Mesenchymal stem cell (in vitro differentiated cells and primary cell): ENCODE results near the gene PDE6B.

Source experiments
- DNase-seq: peaks from one replicate; pipeline ENCODE4 v3.0.0-alpha.2; 2013
- H2AFZ ChIP-seq: one replicate; pipeline ENCODE4 v1.6.1; 2013; ENCODE audit warnings: low read depth, mild to moderate bottlenecking, control low read depth, inconsistent platforms, low read length, moderate library complexity
- H2AK5ac ChIP-seq: 2 replicates; pipeline ENCODE4 v1.6.1; 2013; ENCODE audit warnings: low read length, moderate library complexity, mild to moderate bottlenecking, inconsistent platforms; ENCODE audit not compliant: severe bottlenecking
- H2BK120ac ChIP-seq: one replicate; pipeline ENCODE4 v1.6.1; 2013; ENCODE audit warnings: low read depth, mild to moderate bottlenecking, inconsistent platforms, low read length, moderate library complexity
- H2BK12ac ChIP-seq, 2 experiments: one replicate each; pipeline ENCODE4 v1.6.1; 2013; ENCODE audit warnings: inconsistent platforms in 2 of 2, low read length in 2 of 2, mild to moderate bottlenecking in 2 of 2, moderate library complexity in 2 of 2, control low read depth in 1 of 2
- H2BK15ac ChIP-seq: one replicate; pipeline ENCODE4 v1.6.1; 2013; ENCODE audit warnings: mild to moderate bottlenecking, low read depth, inconsistent platforms; ENCODE audit not compliant: poor library complexity, severe bottlenecking
- H2BK5ac ChIP-seq: 2 replicates; pipeline ENCODE4 v1.6.1; 2013; ENCODE audit warnings: low read depth, mild to moderate bottlenecking, low read length, control low read depth, inconsistent platforms; ENCODE audit not compliant: poor library complexity, severe bottlenecking
- H3K14ac ChIP-seq, 2 experiments: one replicate each; pipeline ENCODE4 v1.6.1; 2013; ENCODE audit warnings: inconsistent platforms in 2 of 2, low read length in 2 of 2, control low read depth in 1 of 2, mild to moderate bottlenecking in 1 of 2, moderate library complexity in 1 of 2
- H3K18ac ChIP-seq, 2 experiments: one replicate each; pipeline ENCODE4 v1.6.1; 2013; ENCODE audit warnings: inconsistent platforms in 2 of 2, low read length in 2 of 2, control low read depth in 1 of 2, low read depth in 1 of 2, mild to moderate bottlenecking in 1 of 2
- H3K23ac ChIP-seq, 2 experiments: one replicate each; pipeline ENCODE4 v1.6.1; 2013; ENCODE audit warnings: inconsistent platforms in 2 of 2, low read length in 2 of 2, mild to moderate bottlenecking in 2 of 2, moderate library complexity in 2 of 2, control low read depth in 1 of 2
- H3K27ac ChIP-seq: 2 replicates; pipeline ENCODE4 v1.5.1; 2013; ENCODE audit warnings: mild to moderate bottlenecking, moderate library complexity, low read length, control low read depth, inconsistent platforms; ENCODE audit not compliant: poor library complexity, severe bottlenecking
- H3K27me3 ChIP-seq, 2 experiments: 2 replicates each; pipeline versions ENCODE4 v1.6.1 to v1.7.0; 2013; ENCODE audit warnings: low read length in 2 of 2, mild to moderate bottlenecking in 2 of 2, moderate library complexity in 2 of 2, control low read depth in 1 of 2, inconsistent platforms in 1 of 2; ENCODE audit not compliant: control insufficient read depth in 1 of 2, insufficient read depth in 1 of 2
- H3K36me3 ChIP-seq, 2 experiments: 2 replicates each; pipeline versions ENCODE4 v1.6.1 to v1.7.0; 2013; ENCODE audit warnings: low read length in 2 of 2, control low read depth in 1 of 2, inconsistent platforms in 1 of 2, low read depth in 1 of 2, mild to moderate bottlenecking in 1 of 2; ENCODE audit not compliant: insufficient read depth in 2 of 2, control insufficient read depth in 1 of 2
- H3K4ac ChIP-seq, 2 experiments: one replicate each; pipeline ENCODE4 v1.6.1; 2013; ENCODE audit warnings: inconsistent platforms in 2 of 2, low read length in 2 of 2, mild to moderate bottlenecking in 2 of 2, moderate library complexity in 2 of 2, control low read depth in 1 of 2, low read depth in 1 of 2
- H3K4me1 ChIP-seq: 2 replicates; pipeline ENCODE4 v1.6.1; 2013; ENCODE audit warnings: low read depth, low read length, control low read depth; ENCODE audit not compliant: control insufficient read depth, insufficient read depth
- H3K4me2 ChIP-seq: 2 replicates; pipeline ENCODE4 v1.6.1; 2013; ENCODE audit warnings: low read length, mild to moderate bottlenecking, inconsistent platforms; ENCODE audit not compliant: poor library complexity, severe bottlenecking
- H3K4me3 ChIP-seq, 2 experiments: 2 replicates each; pipeline versions ENCODE4 v1.5.1 to v1.7.0; 2013; ENCODE audit warnings: low read length in 2 of 2, mild to moderate bottlenecking in 2 of 2, control low read depth in 1 of 2, low read depth in 1 of 2; ENCODE audit not compliant: insufficient read depth in 1 of 2
- H3K79me1 ChIP-seq: replicated peaks from 2 replicates; pipeline ENCODE4 v1.6.1; 2013; ENCODE audit warnings: mild to moderate bottlenecking, control low read depth, low read length, inconsistent platforms; ENCODE audit not compliant: poor library complexity, severe bottlenecking
- H3K9ac ChIP-seq: 2 replicates; pipeline ENCODE4 v1.7.0; 2013; ENCODE audit warnings: mild to moderate bottlenecking, low read length, moderate library complexity
- H3K9me3 ChIP-seq: 2 replicates; pipeline ENCODE4 v1.7.0; 2013; ENCODE audit warnings: mild to moderate bottlenecking, low read length; ENCODE audit not compliant: control insufficient read depth
- H4K8ac ChIP-seq: one replicate; pipeline ENCODE4 v1.6.1; 2013; ENCODE audit warnings: inconsistent platforms, mild to moderate bottlenecking, low read length, moderate library complexity
- H4K91ac ChIP-seq: one replicate; pipeline ENCODE4 v1.6.1; 2013; ENCODE audit warnings: mild to moderate bottlenecking, low read length, inconsistent platforms
- WGBS: methylation state at CpG from one replicate; pipeline ENCODE4 v1.1.7; 2013; ENCODE audit warnings: mixed read lengths; 5-methylcytosine and 5-hydroxymethylcytosine counted together

Gene PDE6B

DNA sequence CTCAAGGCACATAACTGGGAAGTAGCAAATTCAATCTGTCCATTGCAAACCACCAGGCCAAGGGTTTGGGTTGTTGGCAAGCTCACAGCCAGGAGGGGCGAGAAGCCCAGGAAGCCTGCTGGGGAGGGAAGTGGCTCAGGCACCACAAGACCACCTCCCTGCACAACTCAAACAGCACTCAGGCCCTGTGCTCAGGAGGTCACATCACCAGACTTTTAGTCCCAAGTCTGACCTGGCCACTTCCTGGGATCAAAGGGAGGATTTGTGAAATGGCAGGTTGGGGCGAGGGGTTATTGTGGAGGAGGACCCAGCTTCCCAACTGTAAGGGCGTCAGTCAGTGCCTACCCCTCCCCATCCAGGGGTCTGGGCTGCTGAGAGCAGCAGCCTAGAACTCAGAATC lies 46.4 kb downstream of the PDE6B start:
- Histone ChIP-seq H2BK12ac (no peak overlapping the region), H2BK5ac (no peak overlapping the region), H3K36me3 (peaks cover 23 to 39% of the 10 kb centered on the region in 2 experiments), H3K4ac (no peak overlapping the region), H3K4me1 (peaks cover 19% of the 10 kb centered on the region), H4K8ac (peak overlapping the region; percentile 29), H4K91ac (no peak overlapping the region), H3K4me2 (no peak overlapping the region), H3K18ac (no peak overlapping the region), H2AK5ac (no peak overlapping the region), H3K27ac (no peak overlapping the region), H3K23ac (no peak overlapping the region), H3K14ac (no peak overlapping the region), H3K4me3 (no peak overlapping the region), H3K27me3 (peaks cover 0 to 9% of the 10 kb centered on the region in 2 experiments), H3K9me3 (no peaks in the 10 kb centered on the region), H3K9ac (no peak overlapping the region), H2BK120ac (no peak overlapping the region), H2BK15ac (no peak overlapping the region), H2AFZ (no peak overlapping the region), H3K79me1 (peaks cover 27% of the 10 kb centered on the region)
- 95% methylated on average over 2 of the region's 3 CpGs for WGBS
- DNase-seq: no peak

DNA sequence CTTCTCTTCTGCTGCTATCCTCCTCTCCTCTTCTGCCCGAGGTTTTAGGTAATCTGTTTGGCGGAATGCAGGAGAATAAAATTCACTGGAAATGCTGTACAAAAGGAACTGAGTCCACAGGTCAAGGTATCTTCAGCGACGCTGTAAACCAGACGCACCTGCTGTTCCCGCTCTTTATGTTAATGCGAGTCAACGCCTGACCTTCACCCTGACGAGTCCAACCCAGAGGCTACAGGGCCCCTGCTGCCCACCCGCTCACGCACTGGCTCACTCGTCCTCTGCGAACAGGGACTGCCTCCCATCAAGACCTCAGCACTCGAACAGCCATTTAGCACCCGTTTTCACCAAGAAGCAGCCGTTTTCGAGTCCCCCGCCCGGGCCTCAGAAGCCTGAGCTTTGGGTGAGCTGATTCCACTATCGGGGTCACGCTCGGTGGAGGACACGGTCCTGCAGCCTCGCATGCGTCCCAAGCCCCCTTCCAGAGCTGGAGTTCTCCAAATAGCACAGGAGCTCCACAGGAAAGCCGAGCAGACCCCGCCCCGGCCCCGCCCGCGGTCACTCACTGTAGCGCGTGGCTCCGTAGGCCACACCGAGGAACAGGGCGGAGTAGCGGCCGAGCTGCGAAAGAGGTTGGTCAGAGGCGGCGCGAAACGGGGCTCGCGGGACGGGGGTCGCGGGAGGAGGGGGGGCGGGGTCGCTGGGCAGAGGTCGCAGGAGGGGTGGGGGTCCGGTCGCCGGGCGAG lies 48.1 kb downstream of the PDE6B start:
- Histone ChIP-seq H3K27ac (no peak overlapping the region), H3K23ac (no peak overlapping the region), H3K27me3 (no peaks in the 10 kb centered on the region), H3K4me3 (peak overlapping the region; percentile 72 to 90), H3K79me1 (peaks cover 27% of the 10 kb centered on the region), H3K9me3 (no peaks in the 10 kb centered on the region), H3K9ac (peak overlapping the region; percentile 92), H3K18ac (peak overlapping the region in 1 of 2 experiments; percentile 90), H2BK120ac (peak overlapping the region; percentile 78), H4K91ac (no peak overlapping the region), H2AFZ (no peak overlapping the region), H3K4me1 (peaks cover 32% of the 10 kb centered on the region), H3K14ac (peak overlapping the region in 1 of 2 experiments; percentile 53), H3K4me2 (peak overlapping the region; percentile 68), H2BK12ac (no peak overlapping the region), H4K8ac (peak overlapping the region; percentile 5), H2AK5ac (no peak overlapping the region), H3K4ac (peak overlapping the region; percentile 66 to 95), H2BK5ac (no peak overlapping the region), H2BK15ac (no peak overlapping the region), H3K36me3 (peaks cover 23 to 43% of the 10 kb centered on the region in 2 experiments)
- peak; percentile 36 for DNase-seq
- WGBS: 17% methylated on average over 49 of the region's 55 CpGs

DNA sequence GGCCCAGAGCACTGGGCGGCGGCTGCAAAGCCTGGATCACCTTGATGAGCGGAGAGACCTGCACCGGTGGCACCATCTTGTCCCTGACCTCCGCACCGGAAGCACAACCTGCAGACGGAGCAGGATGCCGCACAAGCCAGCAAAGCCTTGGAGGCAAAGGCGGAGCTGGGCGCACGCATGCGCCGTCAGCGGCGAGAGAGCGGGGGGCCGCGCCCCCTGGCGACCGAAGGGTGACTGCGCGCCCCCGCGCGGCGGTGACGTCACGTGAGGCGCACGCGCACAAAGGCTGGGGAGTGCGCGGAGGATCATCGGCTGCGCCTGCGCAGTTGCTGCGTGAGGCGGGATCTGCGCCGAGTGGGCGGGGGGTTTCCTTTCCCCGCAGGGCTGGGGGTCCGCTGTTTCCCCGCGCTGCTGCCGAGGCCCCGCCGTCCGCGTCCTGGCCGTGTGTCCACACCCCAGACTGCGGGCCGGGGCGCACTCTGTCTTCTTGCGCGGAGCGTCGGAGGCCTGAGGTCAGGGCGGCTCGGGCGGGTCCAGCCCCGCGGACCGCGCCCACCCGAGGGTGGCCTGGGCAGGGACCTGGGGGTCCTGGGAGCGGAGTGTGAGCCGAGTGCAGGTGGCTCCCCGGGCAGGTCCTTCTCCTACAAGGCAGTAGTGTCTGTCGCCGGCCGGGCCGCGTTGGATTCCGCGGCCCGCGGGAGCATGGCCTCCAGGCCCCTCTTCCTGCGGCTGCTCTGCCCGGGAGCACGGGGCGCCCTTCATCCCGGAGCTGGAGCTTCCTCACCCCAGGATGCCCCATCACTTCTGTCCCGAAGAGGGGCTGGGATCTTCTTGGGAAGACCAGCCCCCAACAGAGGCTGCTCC lies 49.0 kb downstream of the PDE6B start, which contains the start of the genes ATP5ME and MYL5:
ATP5ME (minus strand) TSS at position 105 of the 864 bp plus-strand sequence; CDS start at position 76, 29 bp downstream.
MYL5 (plus strand) TSS at position 371 of the 864 bp plus-strand sequence. CDS start 3,485 bp downstream, outside the sequence.
- H3K14ac ChIP-seq: peak within 1 kb of the TSS; percentile 77 to 96
- peak; percentile 90 for DNase-seq
- H2AK5ac ChIP-seq: peak within 1 kb of the TSS; percentile 55
- peak within 1 kb of the TSS; percentile 88 for H4K8ac ChIP-seq
- H3K4me3 ChIP-seq: peak within 1 kb of the TSS; percentile 90 to 94
- H2BK5ac ChIP-seq: no peak within 1 kb of the TSS
- H3K36me3 ChIP-seq: peaks cover 23 to 43% of the 10 kb centered on the region in 2 experiments
- H3K23ac ChIP-seq: peak within 1 kb of the TSS in 1 of 2 experiments; percentile 85
- no peaks in the 10 kb centered on the region for H3K9me3 ChIP-seq
- H3K4ac ChIP-seq: peak within 1 kb of the TSS; percentile 69 to 95
- peak within 1 kb of the TSS; percentile 85 for H2BK15ac ChIP-seq
- H3K9ac ChIP-seq: peak within 1 kb of the TSS; percentile 96
- no peak within 1 kb of the TSS for H3K27ac ChIP-seq
- peak within 1 kb of the TSS; percentile 81 to 98 for H3K18ac ChIP-seq
- 1% methylated on average over 70 of the region's 84 CpGs for whole genome bisulfite sequencing
- peak within 1 kb of the TSS; percentile 86 for H4K91ac ChIP-seq
- H2BK12ac ChIP-seq: peak within 1 kb of the TSS in 1 of 2 experiments; percentile 68
- H2AFZ ChIP-seq: peak within 1 kb of the TSS; percentile 72
- peak within 1 kb of the TSS; percentile 95 for H3K4me2 ChIP-seq
- peaks cover 32% of the 10 kb centered on the region for H3K4me1 ChIP-seq
- no peaks in the 10 kb centered on the region for H3K27me3 ChIP-seq
- peak within 1 kb of the TSS; percentile 83 for H2BK120ac ChIP-seq
- H3K79me1 ChIP-seq: peaks cover 27% of the 10 kb centered on the region
